Body of pancreas (tissue), 4 donors: ENCODE data around the gene SP2.

Experiments used
- CTCF ChIP-seq, 7 experiments: fragments of 450-650 bp in 4 of 7; fragments of 200-600 bp in 3 of 7; sonication (generic) in 3 of 7; IDR thresholded peaks; one replicate each; pipeline ENCODE4 v1.5.1; 2016 to 2019; ENCODE audit warnings: antibody characterized with exemption in 7 of 7
- POLR2A ChIP-seq, 3 donors: fragments of 450-650 bp; IDR thresholded peaks; one replicate each; pipeline ENCODE4 v1.6.1; 2016; ENCODE audit warnings: antibody characterized with exemption in 3 of 3, mild to moderate bottlenecking in 2 of 3

GRCh38 chr17:47959825-47960655 lies 64.0 kb downstream of the SP2 start:
- TF ChIP-seq POLR2A (IDR thresholded peaks at IDR 0.05) (peak in 2 of 3 donors; percentile 59 to 64), CTCF (IDR thresholded peaks at IDR 0.05) (no peak)
